Measurements from ENCODE around the gene DVL3. TPM values are rescaled to one million over a fixed set of nuclear protein-coding genes. Genes with fewer than 3 reads are reported as not detected.

DVL3 gene
- polyA plus RNA-seq, 2 of the 4 experiments (the other 2 are of a cell fraction): 14.1 to 24.4 TPM

- CTCF ChIA-PET: no interaction called here
- Histone ChIP-seq H3K27ac (no peak overlapping the region), H3K9me3 (no peaks in the 10 kb centered on the region), H3K4me3 (no peak overlapping the region), H3K4me2 (no peak overlapping the region), H3K4me1 (no peaks in the 10 kb centered on the region)
- DNase-seq (ENCODE audit: low read depth in 1 of 2, low spot score in 1 of 2) (no peak), ATAC-seq (no peak), FAIRE-seq (no peak)
- TF ChIP-seq MAFK (IDR thresholded peaks at IDR 0.05; ENCODE audit: partially characterized antibody) (no peak), ZC3H11A (IDR thresholded peaks at IDR 0.05) (no peak), RCOR1 (IDR thresholded peaks at IDR 0.05; ENCODE audit: low read depth, low read length) (no peak), EP300 (IDR thresholded peaks at IDR 0.05) (no peak), SMC3 (IDR thresholded peaks at IDR 0.05) (no peak), MYC (IDR thresholded peaks at IDR 0.05; ENCODE audit: borderline replicate concordance, low read length) (no peak), JUN (IDR thresholded peaks at IDR 0.05) (no peak), FOSL2 (IDR thresholded peaks at IDR 0.05) (no peak), FOSL2 (CRISPR knock-in tag; IDR thresholded peaks at IDR 0.05) (no peak)
- TF ChIP-seq, protein P1, sequence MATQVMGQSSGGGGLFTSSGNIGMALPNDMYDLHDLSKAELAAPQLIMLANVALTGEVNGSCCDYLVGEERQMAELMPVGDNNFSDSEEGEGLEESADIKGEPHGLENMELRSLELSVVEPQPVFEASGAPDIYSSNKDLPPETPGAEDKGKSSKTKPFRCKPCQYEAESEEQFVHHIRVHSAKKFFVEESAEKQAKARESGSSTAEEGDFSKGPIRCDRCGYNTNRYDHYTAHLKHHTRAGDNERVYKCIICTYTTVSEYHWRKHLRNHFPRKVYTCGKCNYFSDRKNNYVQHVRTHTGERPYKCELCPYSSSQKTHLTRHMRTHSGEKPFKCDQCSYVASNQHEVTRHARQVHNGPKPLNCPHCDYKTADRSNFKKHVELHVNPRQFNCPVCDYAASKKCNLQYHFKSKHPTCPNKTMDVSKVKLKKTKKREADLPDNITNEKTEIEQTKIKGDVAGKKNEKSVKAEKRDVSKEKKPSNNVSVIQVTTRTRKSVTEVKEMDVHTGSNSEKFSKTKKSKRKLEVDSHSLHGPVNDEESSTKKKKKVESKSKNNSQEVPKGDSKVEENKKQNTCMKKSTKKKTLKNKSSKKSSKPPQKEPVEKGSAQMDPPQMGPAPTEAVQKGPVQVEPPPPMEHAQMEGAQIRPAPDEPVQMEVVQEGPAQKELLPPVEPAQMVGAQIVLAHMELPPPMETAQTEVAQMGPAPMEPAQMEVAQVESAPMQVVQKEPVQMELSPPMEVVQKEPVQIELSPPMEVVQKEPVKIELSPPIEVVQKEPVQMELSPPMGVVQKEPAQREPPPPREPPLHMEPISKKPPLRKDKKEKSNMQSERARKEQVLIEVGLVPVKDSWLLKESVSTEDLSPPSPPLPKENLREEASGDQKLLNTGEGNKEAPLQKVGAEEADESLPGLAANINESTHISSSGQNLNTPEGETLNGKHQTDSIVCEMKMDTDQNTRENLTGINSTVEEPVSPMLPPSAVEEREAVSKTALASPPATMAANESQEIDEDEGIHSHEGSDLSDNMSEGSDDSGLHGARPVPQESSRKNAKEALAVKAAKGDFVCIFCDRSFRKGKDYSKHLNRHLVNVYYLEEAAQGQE (IDR thresholded peaks at IDR 0.05): no peak
- TF ChIP-seq, protein P2, sequence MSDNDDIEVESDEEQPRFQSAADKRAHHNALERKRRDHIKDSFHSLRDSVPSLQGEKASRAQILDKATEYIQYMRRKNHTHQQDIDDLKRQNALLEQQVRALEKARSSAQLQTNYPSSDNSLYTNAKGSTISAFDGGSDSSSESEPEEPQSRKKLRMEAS (IDR thresholded peaks at IDR 0.05): no peak
- POLR2A ChIA-PET: no interaction called here
- 92% methylated on average over 7 of the region's 7 CpGs for WGBS (ENCODE audit: missing lambda C conversion rate)
Measured at GRCh38 chr3:184142199-184142598, 13.0 kb upstream of the DVL3 start.

DNA sequence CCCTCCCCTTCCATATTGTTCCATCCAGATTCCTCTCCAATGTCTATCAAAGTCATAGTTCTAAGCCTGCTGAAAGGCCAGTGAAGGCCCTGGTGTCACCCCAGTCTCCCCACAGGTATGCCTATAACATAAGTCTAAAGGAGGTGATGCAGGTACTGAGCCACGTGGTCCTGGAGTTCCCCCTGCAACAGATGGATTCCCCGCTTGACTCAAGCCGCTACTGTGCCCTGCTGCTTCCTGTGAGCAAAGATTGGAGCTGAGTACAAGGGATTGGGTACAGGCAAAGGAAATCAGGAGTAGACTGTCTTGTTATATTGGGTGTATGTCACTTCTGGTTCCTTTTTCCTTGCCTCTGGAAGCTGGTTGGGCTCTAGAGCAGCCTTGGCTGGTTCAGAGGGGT is 11.8 kb upstream of the DVL3 start:
- Histone ChIP-seq H3K4me1 (no peaks in the 10 kb centered on the region), H3K9me3 (no peaks in the 10 kb centered on the region), H3K4me3 (no peak overlapping the region), H3K4me2 (no peak overlapping the region), H3K27ac (no peak overlapping the region)
- ChIA-PET CTCF (interaction anchor here (0.7 to 1.5 kb wide), 2 partner anchors 11 to 15 kb away, joined by 3 to 6 read pairs; no protein-coding TSS in a partner anchor), POLR2A (no interaction called here)
- ATAC-seq (no peak), FAIRE-seq (no peak), DNase-seq (ENCODE audit: low read depth in 1 of 2, low spot score in 1 of 2) (no peak)
- TF ChIP-seq HOXB13 (CRISPR knock-in tag; IDR thresholded peaks at IDR 0.05; ENCODE audit: low read depth) (no peak), EHF (CRISPR knock-in tag; IDR thresholded peaks at IDR 0.05) (no peak), RAD21 (conservative IDR thresholded peaks at IDR 0.05 in 1 of 2, IDR thresholded peaks at IDR 0.05 in 1 of 2) (no peak)
- WGBS (ENCODE audit: missing lambda C conversion rate): 97% methylated on average over 3 of the region's 3 CpGs

DNA sequence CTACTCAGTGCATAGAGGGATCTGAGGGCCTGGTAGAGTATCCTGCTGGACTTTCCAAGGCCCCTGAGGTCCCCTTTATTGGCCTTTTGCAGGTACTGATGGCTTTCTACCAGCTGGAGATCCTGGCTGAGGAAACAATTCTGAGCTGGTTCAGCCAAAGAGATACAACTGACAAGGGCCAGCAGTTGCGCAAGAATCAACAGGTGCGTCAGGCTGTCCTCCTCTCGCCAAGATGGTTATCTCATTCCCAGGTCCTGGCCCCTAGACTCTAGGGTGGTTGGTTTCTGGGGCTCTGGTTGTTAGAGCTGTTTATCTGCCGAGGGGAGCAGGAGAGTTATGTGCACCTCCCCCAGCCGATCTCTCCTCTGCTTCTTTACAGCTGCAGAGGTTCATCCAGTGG is 10.7 kb upstream of the DVL3 start:
- Histone ChIP-seq H3K27ac (no peak overlapping the region), H3K4me3 (no peak overlapping the region), H3K4me1 (no peaks in the 10 kb centered on the region), H3K9me3 (no peaks in the 10 kb centered on the region), H3K4me2 (no peak overlapping the region)
- TF ChIP-seq RAD21 (conservative IDR thresholded peaks at IDR 0.05 in 1 of 2, IDR thresholded peaks at IDR 0.05 in 1 of 2) (no peak), CEBPB (IDR thresholded peaks at IDR 0.05) (peak; percentile 25 to 79; a peak in 3 of 4 replicates)
- 90% methylated on average over 2 of the region's 5 CpGs for WGBS (ENCODE audit: missing lambda C conversion rate)
- no peak for ATAC-seq
- no peak for DNase-seq (ENCODE audit: low read depth in 1 of 2, low spot score in 1 of 2)
- CTCF ChIA-PET: interaction anchor here (0.7 to 2.5 kb wide), 17 partner anchors 9 to 249 kb away, joined by 3 to 20 read pairs (median 4); partner anchors contain the start of genes DVL3 and EIF2B5
- POLR2A ChIA-PET: interaction anchor here (2.0 kb wide), 1 partner anchor 9 kb away, joined by 9 read pairs; the partner anchor contains the start of gene EIF2B5
- FAIRE-seq: no peak

DNA sequence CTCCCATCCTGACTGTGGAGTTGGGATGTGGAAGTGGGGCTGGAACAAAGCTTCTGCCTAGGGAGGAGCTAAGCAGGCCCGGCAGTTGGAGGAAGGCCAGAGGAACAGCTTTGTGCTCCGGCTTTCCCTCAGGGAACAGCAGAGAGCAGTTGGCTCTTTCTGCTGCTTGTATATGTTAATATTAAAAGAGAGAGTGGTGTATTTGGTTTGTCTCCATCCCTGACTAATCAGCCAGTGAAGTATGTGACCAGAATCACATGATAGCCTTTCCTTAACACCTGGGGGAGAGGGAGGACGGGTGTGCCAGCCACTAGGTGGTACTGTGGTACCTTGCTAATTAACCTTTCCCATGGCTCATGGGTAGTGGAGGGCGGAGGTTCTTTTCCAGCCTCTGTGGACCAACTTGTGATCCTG is 10.1 kb upstream of the DVL3 start:
- Histone ChIP-seq H3K27ac (no peak overlapping the region), H3K9me3 (no peaks in the 10 kb centered on the region), H3K4me1 (no peaks in the 10 kb centered on the region), H3K4me3 (no peak overlapping the region), H3K4me2 (no peak overlapping the region)
- ATAC-seq: peak; percentile 83 to 89; a peak in 5 of 6 replicates
- FAIRE-seq: no peak
- ChIA-PET POLR2A (interaction anchor here (2.0 kb wide), 1 partner anchor 10 kb away, joined by 9 read pairs; the partner anchor contains the start of gene EIF2B5), CTCF (interaction anchor here (0.7 to 2.5 kb wide), 19 partner anchors 9 to 250 kb away, joined by 3 to 20 read pairs (median 4); partner anchors contain the start of genes ABCC5, DVL3 and EIF2B5)
- DNase-seq (ENCODE audit: low read depth in 1 of 2, low spot score in 1 of 2): peak; percentile 53 to 62
- 46% methylated on average over 4 of the region's 4 CpGs for WGBS (ENCODE audit: missing lambda C conversion rate)
- TF ChIP-seq RAD21 (conservative IDR thresholded peaks at IDR 0.05 in 1 of 2, IDR thresholded peaks at IDR 0.05 in 1 of 2) (peak; percentile 50 to 60), EHF (CRISPR knock-in tag; IDR thresholded peaks at IDR 0.05) (no peak), FOSB (CRISPR knock-in tag; IDR thresholded peaks at IDR 0.05) (no peak), CTCF (IDR thresholded peaks at IDR 0.05) (peak; percentile 41), SMC3 (IDR thresholded peaks at IDR 0.05) (0 out of 3 replicates have a peak, but pooled peaks have one; percentile 23)

All from A549 (cell line).